Activated CD4-positive, alpha-beta T cell treated with anti-CD3 and anti-CD28 coated beads, Interleukin-2, amount 50 U/mL, for 24 hours (primary cell): ENCODE measurements around the gene NAT8L.
"Not testable (repeated sequence)": the region's sequence is repeated elsewhere in the genome, so short reads cannot be mapped to it uniquely, and the experiment has no call there.

Source experiments
- DNase-seq, 2 donors: peaks; one replicate each; pipeline ENCODE4 v3.0.0-alpha.2; 2020; ENCODE audit warnings: low read depth in 1 of 2, low spot score in 1 of 2

NAT8L gene

GRCh38 chr4:2059046-2059725 lies at the start of gene NAT8L:
Gene NAT8L (plus strand): TSS chr4:2059327. CDS start chr4:2059512, 185 bp downstream.
- DNase-seq = no peak

- DNase-seq = peak; percentile 14 to 42
These were observed 49.4 kb upstream of the NAT8L start for GRCh38 chr4:2009651-2010233.

- no peak for DNase-seq
These were observed 47.5 kb upstream of the NAT8L start for GRCh38 chr4:2011583-2011982.

GRCh38 chr4:2015008-2015407 lies 44.1 kb upstream of the NAT8L start:
- no peak for DNase-seq

- DNase-seq = not testable (repeated sequence)
These were observed 37.6 kb upstream of the NAT8L start for GRCh38 chr4:2021358-2022018.

GRCh38 chr4:2024683-2025082 lies 34.4 kb upstream of the NAT8L start:
- DNase-seq = no peak

- no peak for DNase-seq
These were observed 33.3 kb upstream of the NAT8L start for GRCh38 chr4:2025817-2026216.

GRCh38 chr4:2027120-2027519 lies 32.0 kb upstream of the NAT8L start:
- DNase-seq = not testable (repeated sequence)

GRCh38 chr4:2031161-2031560 lies 28.0 kb upstream of the NAT8L start:
- DNase-seq = not testable (repeated sequence)

GRCh38 chr4:2036327-2036726 lies 22.8 kb upstream of the NAT8L start:
- no peak for DNase-seq

- DNase-seq = no peak
These were observed 22.3 kb upstream of the NAT8L start for GRCh38 chr4:2036866-2037265.

- no peak for DNase-seq
These were observed 18.5 kb upstream of the NAT8L start for GRCh38 chr4:2040391-2041238.

GRCh38 chr4:2041239-2042130 lies 17.6 kb upstream of the NAT8L start:
- peak; percentile 80 to 85 for DNase-seq

GRCh38 chr4:2042204-2042946 lies 16.8 kb upstream of the NAT8L start:
- no peak for DNase-seq

GRCh38 chr4:2042947-2043395 lies 16.2 kb upstream of the NAT8L start:
- no peak for DNase-seq

GRCh38 chr4:2043396-2044118 lies 15.6 kb upstream of the NAT8L start:
- no peak for DNase-seq

GRCh38 chr4:2044119-2044485 lies 15.0 kb upstream of the NAT8L start:
- no peak for DNase-seq

- DNase-seq = no peak
These were observed 14.3 kb upstream of the NAT8L start for GRCh38 chr4:2044542-2045517.
